ENCODE data around the gene GRB10.

DNA sequence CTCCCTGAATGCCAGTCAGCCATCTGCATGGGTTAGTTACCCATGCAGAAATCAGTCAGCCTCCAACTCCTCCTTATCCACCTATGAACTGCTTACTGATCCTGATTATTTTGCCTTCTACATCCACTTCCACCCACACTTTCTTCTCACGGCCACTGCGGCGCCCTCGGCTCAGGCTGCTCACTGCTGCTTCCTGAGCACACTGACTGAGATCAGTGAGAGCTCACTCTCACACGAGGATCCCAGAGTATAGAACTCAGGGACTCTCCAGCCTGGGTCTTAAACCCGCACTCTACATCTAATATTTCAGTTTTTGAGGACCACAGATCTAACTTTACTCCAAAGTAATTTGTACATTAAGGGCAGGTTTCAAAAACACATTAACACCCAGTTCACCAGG is 64.4 kb downstream of the GRB10 start:
- TF ChIP-seq HDGF (IDR thresholded peaks at IDR 0.05; ENCODE audit: borderline replicate concordance) (no peak), SP1 (IDR thresholded peaks at IDR 0.05) (no peak), SUZ12 (IDR thresholded peaks at IDR 0.05) (no peak)
